GM12891 (cell line): ENCODE measurements around the gene PPP4R3A.
"Not testable (repeated sequence)": the region's sequence is repeated elsewhere in the genome, so short reads cannot be mapped to it uniquely, and the experiment has no call there.

Experiments used
- DNase-seq: peaks from one replicate; pipeline ENCODE4 v3.0.0; 2011; ENCODE audit warnings: low spot score; ENCODE audit not compliant: insufficient read length
- FAIRE-seq: peaks from 2 replicates; lab custom pipeline; 2011; peaks lifted over from hg19 to GRCh38; lab: Jason Lieb, UNC
- PAX5 ChIP-seq: IDR thresholded peaks from 2 replicates; pipeline ENCODE4 v1.6.1; 2011; ENCODE audit warnings: low read length, moderate library complexity, mild to moderate bottlenecking; ENCODE audit not compliant: insufficient read depth, severe bottlenecking
- POLR2A ChIP-seq: IDR thresholded peaks from 2 replicates; pipeline ENCODE4 v1.6.1; 2011; ENCODE audit warnings: low read depth, low read length, control low read depth
- POLR2AphosphoS5 ChIP-seq: IDR thresholded peaks from 2 replicates; pipeline ENCODE4 v1.6.1; 2011; ENCODE audit warnings: low read depth, low read length, control low read depth
- POU2F2 ChIP-seq: IDR thresholded peaks from 2 replicates; pipeline ENCODE4 v1.6.1; 2011; ENCODE audit warnings: low read depth, mild to moderate bottlenecking, control low read depth, low read length, moderate library complexity
- SPI1 ChIP-seq: IDR thresholded peaks from 2 replicates; pipeline ENCODE4 v1.6.1; 2011; ENCODE audit warnings: low read depth, low read length, control low read depth
- TAF1 ChIP-seq: IDR thresholded peaks from 2 replicates; pipeline ENCODE4 v1.6.1; 2011; ENCODE audit warnings: low read depth, low read length, control low read depth

The PPP4R3A gene

DNA sequence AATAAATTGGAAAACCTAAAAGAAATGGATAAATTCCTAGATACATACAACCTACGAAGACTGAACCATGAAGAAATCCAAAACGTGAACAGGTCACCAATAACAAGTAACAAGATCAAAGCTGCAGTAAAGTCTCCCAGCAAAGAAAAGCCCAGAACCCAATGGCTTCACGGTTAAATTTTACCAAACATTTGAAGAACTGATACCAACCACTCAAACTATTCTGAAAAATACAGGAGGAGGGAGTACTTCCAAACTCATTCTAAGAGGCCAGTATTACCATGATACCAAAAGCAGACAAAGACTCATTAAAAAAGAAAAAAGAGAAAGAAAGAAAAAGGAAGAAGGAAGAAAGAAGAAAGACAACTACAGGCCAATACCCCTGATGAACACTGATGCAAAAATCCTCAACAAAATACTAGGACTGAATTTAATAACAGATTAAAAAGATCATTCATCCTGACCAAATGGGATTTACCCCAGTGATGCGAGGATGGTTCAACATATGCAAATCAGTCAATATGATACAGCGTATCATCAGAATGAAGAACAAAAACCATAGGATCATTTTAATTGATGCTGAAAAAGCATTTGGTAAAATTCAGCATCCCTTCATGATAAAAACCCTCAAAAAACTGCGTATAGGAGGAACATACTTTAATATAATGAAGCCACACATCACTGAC, 65.6 kb downstream of the PPP4R3A start:
- FAIRE-seq = no peak
- no peak for DNase-seq
- no peak for TF ChIP-seq TAF1
- TF ChIP-seq SPI1 = peak; percentile 23; the same call in 1 of the 2 replicates
- TF ChIP-seq POLR2A = no peak
- TF ChIP-seq POLR2AphosphoS5 = no peak
- TF ChIP-seq POU2F2 = no peak

DNA sequence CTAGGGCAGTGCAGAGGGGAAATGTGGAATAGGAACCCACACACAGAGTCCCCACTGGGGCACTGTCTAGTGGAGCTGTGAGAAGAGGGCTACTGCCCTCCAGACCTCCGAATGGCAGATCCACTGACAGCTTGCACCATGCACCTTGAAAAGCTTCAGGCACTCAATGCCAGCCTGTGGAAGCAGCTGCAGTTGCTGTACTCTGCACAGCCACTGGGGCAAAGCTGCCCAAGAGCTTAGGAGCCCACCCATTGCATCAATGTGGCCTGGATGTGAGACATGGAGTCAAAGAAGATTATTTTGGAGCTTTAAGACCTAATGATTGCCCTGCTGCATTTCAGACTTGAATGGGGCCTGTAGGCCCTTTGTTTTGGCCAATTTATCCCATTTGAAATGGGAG, 70.8 kb downstream of the PPP4R3A start:
- no peak for TF ChIP-seq POU2F2
- TF ChIP-seq POLR2A = no peak
- no peak for TF ChIP-seq SPI1
- no peak for TF ChIP-seq POLR2AphosphoS5
- TF ChIP-seq TAF1 = no peak
- TF ChIP-seq PAX5 = no peak
- DNase-seq (no peak), FAIRE-seq (no peak)

DNA sequence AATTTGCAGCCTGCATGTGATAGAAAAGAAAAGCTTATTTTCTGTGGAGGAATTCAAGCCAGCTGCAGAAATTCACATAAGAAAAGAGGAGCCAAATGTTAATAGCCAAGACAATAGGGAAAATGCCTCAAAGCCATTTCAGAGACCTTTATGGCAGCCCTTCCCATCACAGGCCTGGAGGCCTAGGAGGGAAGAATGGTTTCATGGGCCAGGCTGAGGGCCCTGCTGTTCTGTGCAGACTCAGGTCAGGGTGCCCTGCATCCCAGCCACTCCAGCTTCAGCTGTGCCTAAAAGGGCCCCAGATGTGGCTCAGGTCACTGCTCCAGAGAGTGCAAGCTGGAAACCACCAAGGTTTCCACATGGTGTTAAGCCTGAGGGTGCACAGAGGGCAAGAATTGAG, 71.3 kb downstream of the PPP4R3A start:
- FAIRE-seq (no peak), DNase-seq (no peak)
- TF ChIP-seq PAX5 = no peak
- TF ChIP-seq SPI1 = no peak

DNA sequence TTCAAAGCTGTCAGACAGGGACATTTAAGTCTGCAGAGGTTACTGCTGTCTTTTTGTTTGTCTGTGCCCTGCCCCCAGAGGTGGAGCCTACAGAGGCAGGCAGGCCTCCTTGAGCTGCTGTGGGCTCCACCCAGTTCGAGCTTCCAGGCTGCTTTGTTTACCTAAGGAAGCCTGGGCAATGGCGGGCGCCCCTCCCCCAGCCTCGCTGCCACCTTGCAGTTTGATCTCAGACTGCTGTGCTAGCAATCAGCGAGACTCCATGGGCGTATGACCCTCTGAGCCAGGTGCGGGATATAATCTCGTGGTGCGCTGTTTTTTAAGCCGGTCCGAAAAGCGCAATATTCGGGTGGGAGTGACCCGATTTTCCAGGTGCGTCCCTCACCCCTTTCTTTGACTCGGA, 73.8 kb downstream of the PPP4R3A start:
- DNase-seq, FAIRE-seq: not testable (repeated sequence)

DNA sequence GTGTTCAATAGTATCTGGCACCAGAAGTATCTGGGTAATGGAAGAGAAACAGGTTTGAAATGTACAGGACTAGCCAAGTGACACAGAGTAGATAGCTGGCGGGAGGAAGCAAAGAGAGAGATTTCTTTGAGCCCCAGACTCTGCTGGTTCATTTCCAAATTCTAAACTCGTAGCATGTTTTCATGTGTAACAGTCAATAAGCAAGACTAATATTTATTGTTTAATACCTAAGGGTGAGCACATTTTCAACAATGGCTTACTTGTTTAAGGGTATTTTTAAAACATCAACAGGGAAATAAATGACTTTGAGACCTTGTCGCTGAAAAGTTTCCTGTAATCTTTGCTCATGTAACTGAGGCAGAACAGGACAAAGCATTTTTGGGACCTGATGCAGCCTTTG, 80.7 kb downstream of the PPP4R3A start:
- TF ChIP-seq POLR2AphosphoS5 (no peak), TAF1 (no peak), POLR2A (no peak), PAX5 (no peak), POU2F2 (no peak), SPI1 (no peak)
- DNase-seq = no peak
- FAIRE-seq = no peak

DNA sequence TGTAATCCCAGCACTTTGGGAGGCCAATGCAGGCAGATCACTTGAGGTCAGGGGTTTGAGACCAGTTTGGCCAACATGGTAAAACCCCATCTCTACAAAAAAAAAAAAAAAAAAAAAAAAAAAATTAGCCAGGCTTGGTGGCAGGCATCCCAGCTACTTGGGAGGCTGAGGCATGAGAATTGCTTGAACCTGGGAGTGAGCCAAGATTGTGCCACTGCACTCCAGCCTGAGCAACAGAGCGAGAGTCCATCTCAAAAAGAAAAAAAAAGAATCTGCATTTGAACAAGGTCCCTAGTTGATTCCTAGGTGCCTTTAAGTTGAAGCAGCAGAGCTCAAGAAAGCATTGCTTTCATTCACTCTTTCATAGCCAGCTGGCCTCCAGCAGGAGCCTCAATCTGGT, 81.2 kb downstream of the PPP4R3A start:
- not testable (repeated sequence) for FAIRE-seq, DNase-seq

DNA sequence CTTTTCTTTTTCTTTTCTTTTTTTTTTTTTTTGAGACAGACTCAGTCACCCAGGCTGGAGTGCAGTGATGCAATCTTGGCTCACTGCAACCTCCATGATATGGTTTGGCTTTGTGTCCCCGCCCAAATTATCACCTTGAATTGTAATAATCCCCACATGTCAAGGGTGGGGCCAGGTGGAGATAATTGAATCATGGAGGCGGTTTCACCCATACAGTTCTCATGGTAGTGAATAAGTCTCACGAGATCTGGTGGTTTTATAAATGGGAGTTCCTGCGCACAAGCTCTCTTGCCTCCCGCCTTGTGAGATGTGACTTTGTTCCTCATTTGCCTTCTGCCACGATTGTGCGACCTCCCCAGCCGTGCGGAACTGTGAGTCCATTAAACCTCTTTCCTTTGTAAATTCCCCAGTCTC, 84.6 kb downstream of the PPP4R3A start:
- FAIRE-seq, DNase-seq: not testable (repeated sequence)

DNA sequence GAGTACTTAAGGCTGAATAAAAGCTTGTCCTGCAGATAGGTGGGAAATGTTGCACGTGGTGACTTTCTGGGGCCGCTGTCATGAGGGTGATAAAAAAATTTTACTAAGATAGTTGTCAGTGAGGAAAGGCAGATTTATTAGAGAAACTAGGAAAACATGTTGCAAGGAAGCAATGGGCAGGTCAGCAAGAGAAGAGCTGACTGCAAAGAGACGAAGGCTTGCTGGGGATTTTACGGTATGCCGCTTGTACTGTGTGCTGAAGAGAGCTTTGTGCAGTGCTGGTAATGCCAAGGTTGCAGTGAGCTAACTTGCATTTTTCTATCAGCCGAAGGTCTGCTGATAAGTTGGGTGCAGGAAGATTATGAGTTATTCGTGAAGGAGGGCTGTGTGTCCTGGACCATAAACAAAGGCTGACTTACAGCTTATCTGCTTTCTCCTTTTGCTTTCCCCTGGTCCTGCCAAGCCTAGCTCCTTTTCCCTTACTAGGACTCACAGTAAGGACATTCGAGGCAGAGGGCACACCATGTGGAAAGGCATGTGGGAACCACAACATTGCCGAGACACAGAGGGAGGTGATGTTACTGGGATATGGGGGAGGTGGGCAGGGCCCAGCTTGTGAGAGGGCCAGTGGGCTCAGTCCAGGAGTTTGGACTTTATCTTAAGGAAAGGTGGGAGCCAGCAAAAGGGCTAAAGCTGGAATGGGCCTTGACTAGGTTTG, 85.1 kb downstream of the PPP4R3A start:
- TF ChIP-seq TAF1 (no peak), PAX5 (no peak), SPI1 (no peak), POLR2A (no peak), POU2F2 (no peak), POLR2AphosphoS5 (no peak)
- DNase-seq (no peak), FAIRE-seq (no peak)

DNA sequence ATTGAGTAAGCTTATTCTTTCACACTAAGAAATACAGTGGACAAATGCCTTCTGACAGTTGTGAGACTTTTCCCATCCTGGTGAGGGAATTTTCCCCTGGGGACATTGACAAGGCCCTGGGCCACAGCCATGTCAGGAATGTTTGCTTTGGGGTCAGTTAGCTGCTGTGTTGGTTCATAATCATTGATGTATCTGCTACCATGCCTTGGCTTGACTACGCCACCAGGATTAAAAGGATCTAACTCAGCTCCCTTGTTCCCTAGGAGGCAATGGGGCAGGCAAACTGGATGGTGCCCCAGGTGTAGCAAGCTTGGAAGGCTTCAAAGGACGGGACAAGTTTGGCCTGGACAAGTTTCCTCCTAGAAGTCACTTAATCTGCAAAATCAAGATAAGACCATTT, 89.4 kb downstream of the PPP4R3A start:
- DNase-seq = no peak
- FAIRE-seq = no peak

DNA sequence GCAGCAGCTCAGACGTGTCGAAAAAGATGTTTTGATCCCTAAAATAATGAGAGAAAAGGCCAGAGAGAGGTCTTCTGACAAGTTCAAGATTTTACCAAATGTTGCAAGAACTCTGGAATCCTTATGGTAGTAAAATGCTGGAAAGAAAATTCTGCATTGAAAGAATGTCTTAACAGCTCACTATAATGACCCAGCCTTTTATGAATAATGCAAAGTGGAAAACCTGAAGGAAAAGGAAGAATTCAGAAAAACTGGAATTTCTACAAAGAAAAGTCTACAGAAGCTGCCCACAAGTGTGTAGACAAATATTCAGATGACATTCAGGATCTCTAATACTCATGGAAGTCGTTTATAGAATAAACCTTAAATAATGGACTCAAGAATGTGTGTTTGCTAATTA, 90.7 kb downstream of the PPP4R3A start:
- TF ChIP-seq POLR2AphosphoS5 (no peak), POLR2A (no peak), PAX5 (no peak), POU2F2 (no peak), TAF1 (no peak), SPI1 (no peak)
- FAIRE-seq (no peak), DNase-seq (no peak)

More for the DNA sequence above, 89.4 kb downstream of the PPP4R3A start:
- TF ChIP-seq POU2F2 (no peak), TAF1 (no peak), SPI1 (no peak), POLR2AphosphoS5 (no peak), PAX5 (no peak), POLR2A (no peak)

DNA sequence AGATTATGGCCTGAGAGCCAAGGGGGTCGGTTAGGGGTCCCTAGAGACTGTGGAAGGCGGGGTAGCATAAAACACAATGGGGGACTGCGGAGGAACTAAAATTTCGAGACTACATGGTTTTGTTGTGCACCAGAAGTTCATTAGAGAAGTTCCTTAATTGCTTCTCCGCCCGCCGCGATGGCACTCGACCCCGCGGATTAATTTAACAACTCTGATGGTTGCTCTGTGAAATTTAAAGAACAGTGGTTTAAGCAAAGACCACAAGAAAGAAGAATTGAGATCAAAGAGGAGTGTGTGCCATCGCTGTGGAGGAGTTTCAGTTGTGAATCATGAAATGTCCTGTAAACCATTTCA, 91.1 kb downstream of the PPP4R3A start:
- FAIRE-seq (no peak), DNase-seq (no peak)
- TF ChIP-seq TAF1 (no peak), SPI1 (peak; percentile 36; the same call in 1 of the 2 replicates)
